NCI-H2227 (cell line): Measurements from ENCODE around the gene HOXA3.

ENCODE experiments used
- DNase-seq: peaks from one replicate; lab custom pipeline; 2025; ENCODE audit not compliant: unreplicated experiment; lab: John Stamatoyannopoulos, UW

HOXA3 gene

DNA sequence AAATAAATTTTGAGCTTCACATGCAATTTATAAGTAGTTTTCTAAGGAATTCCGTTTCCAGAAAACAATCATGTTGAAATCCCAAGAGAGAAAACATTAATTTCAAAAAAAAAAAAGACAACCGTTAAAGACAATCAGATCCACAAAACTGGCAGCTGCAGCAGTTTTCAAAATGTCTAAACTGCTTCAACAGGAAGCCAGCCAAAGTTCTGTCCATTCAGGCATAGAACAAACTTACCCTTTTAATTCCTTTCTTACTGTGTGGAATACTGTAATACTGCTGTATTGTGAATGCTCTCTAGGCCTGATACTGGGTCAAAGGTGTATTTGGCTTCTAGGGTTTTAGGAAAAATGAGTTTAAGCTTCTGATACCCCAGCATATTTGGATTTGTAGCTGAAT lies 88.2 kb downstream of the HOXA3 start:
- DNase-seq: no peak

DNA sequence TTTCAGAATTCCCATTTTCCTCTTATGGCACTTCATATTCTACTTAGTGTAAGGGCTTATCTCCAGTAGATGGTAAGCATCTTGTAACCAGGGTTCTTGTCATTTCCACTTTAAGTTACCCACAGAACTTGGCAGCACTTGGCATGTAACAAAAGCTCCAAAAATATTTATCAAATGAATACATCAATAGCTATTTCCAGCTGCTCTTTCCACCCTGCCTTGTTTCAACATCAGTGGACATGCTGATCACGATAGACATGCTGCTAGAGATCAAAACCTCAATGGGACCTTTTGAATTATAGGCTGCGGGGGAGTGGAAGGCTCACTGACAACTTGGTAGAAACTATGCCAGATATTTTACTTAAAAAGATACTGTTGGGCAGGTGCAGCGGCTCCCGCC lies 89.4 kb downstream of the HOXA3 start:
- no peak for DNase-seq
